Mucosa of descending colon (tissue), 3 donors: Measurements from ENCODE around the gene SACS. TPM values are rescaled to one million over a fixed set of nuclear protein-coding genes. Genes with fewer than 3 reads are reported as not detected.
"Not testable (repeated sequence)": the region's sequence is repeated elsewhere in the genome, so short reads cannot be mapped to it uniquely, and the experiment has no call there.

Experiments used
- ATAC-seq: fragments of 200-7000 bp; cut with Tn5 transposase; one replicate; pipeline ENCODE4 v1.9.1; 2020; ENCODE audit warnings: mild to moderate bottlenecking, moderate library complexity
- DNase-seq, 3 donors: peaks; one replicate each; pipeline ENCODE4 v3.0.0-alpha.2; 2020
- H3K36me3 ChIP-seq: fragments of 200-600 bp; one replicate; pipeline ENCODE4 v1.8.0; 2021; ENCODE audit warnings: low read depth, mild to moderate bottlenecking
- H3K4me1 ChIP-seq: fragments of 200-600 bp; one replicate; pipeline ENCODE4 v1.8.0; 2021; ENCODE audit warnings: low read depth, mild to moderate bottlenecking
- H3K4me3 ChIP-seq: fragments of 200-600 bp; one replicate; pipeline ENCODE4 v1.8.0; 2021; ENCODE audit warnings: mild to moderate bottlenecking
- H3K9me3 ChIP-seq: fragments of 200-600 bp; one replicate; pipeline ENCODE4 v1.8.0; 2021; ENCODE audit warnings: mild to moderate bottlenecking
- CTCF ChIP-seq: fragments of 200-600 bp; IDR thresholded peaks from one replicate; pipeline ENCODE4 v1.8.0; 2022; ENCODE audit warnings: antibody characterized with exemption, mild to moderate bottlenecking
- intact Hi-C, 2 donors: fragments of 100-400 bp; cut with DNase I in 1 of 2; cut with micrococcal nuclease in 1 of 2; formaldehyde crosslinking; loops; one replicate each; pipeline versions ENCODE4 v1.11.0 to v1.11.1; 2022; cut with DNase I, micrococcal nuclease
- total RNA-seq, 3 donors: library from RNA; stranded (reverse); fragmentation: NEBNext Ultra II Directional in 2 of 3; extraction: Animal tissue kit (Norgen Biotek cat#: 25700) in 2 of 3; gene quantifications; one replicate each; pipeline versions ENCODE4 v1.2.1 to v1.2.4, GENCODE V29; 2021 to 2023
- donor health status: DM: no; HTN: no; CAD: no; lungs with moderate emphysema.
- donor health status: DM: no; HTN: no; CAD: no.
- donor health status: DM: no; HTN: yes; CAD: no.

The SACS gene
- total RNA-seq, 3 donors from 2014 or later, result 2.1 to 19.0 (median 3.7) TPM

- Histone ChIP-seq H3K4me1 (no peaks in the 10 kb centered on the region), H3K36me3 (no peaks in the 10 kb centered on the region), H3K4me3 (no peak overlapping the region), H3K9me3 (no peaks in the 10 kb centered on the region)
- DNase-seq, result no peak
- no peak for ATAC-seq
- TF ChIP-seq CTCF, result no peak
- intact Hi-C loops, result no loop called here
These were observed 9.6 kb upstream of the SACS start for GRCh38 chr13:23443110-23443509.

- intact Hi-C loops, result no loop called here
- Histone ChIP-seq H3K36me3 (no peaks in the 10 kb centered on the region), H3K4me3 (no peak overlapping the region), H3K9me3 (no peaks in the 10 kb centered on the region), H3K4me1 (no peaks in the 10 kb centered on the region)
- DNase-seq (no peak), ATAC-seq (no peak)
- no peak for TF ChIP-seq CTCF
These were observed 7.5 kb upstream of the SACS start for GRCh38 chr13:23440821-23441618.

GRCh38 chr13:23440324-23440723, 6.8 kb upstream of the SACS start:
- ATAC-seq, DNase-seq, H3K4me1 ChIP-seq, H3K36me3 ChIP-seq, H3K9me3 ChIP-seq, H3K4me3 ChIP-seq, intact Hi-C loops: not testable (repeated sequence)

- ATAC-seq (no peak), DNase-seq (no peak)
- no peaks in the 10 kb centered on the region for H3K9me3 ChIP-seq
- H3K4me3 ChIP-seq, result no peak overlapping the region
- no peak for TF ChIP-seq CTCF
- intact Hi-C loops, result no loop called here
- H3K36me3 ChIP-seq, result no peaks in the 10 kb centered on the region
- H3K4me1 ChIP-seq, result no peaks in the 10 kb centered on the region
These were observed 4.4 kb upstream of the SACS start for GRCh38 chr13:23437916-23438315.

- Histone ChIP-seq H3K4me3 (no peak overlapping the region), H3K9me3 (no peaks in the 10 kb centered on the region), H3K36me3 (no peaks in the 10 kb centered on the region), H3K4me1 (no peaks in the 10 kb centered on the region)
- no peak for ATAC-seq
- DNase-seq, result no peak
- intact Hi-C loops, result no loop called here
- TF ChIP-seq CTCF, result no peak
These were observed 3.2 kb upstream of the SACS start for GRCh38 chr13:23436680-23437079.

GRCh38 chr13:23434491-23434890, 989 bp upstream of the SACS start:
- ATAC-seq (no peak), DNase-seq (no peak)
- TF ChIP-seq CTCF, result no peak
- H3K4me1 ChIP-seq, result no peaks in the 10 kb centered on the region
- H3K4me3 ChIP-seq, result no peak overlapping the region
- H3K36me3 ChIP-seq, result no peaks in the 10 kb centered on the region
- intact Hi-C loops, result no loop called here
- H3K9me3 ChIP-seq, result no peaks in the 10 kb centered on the region
